HuH-7 (cell line): Measurements from ENCODE around the gene VWA5B1.

Experiments
- DNase-seq: peaks from one replicate; pipeline ENCODE4 v3.0.0; 2011; ENCODE audit warnings: low spot score

Gene VWA5B1

DNA sequence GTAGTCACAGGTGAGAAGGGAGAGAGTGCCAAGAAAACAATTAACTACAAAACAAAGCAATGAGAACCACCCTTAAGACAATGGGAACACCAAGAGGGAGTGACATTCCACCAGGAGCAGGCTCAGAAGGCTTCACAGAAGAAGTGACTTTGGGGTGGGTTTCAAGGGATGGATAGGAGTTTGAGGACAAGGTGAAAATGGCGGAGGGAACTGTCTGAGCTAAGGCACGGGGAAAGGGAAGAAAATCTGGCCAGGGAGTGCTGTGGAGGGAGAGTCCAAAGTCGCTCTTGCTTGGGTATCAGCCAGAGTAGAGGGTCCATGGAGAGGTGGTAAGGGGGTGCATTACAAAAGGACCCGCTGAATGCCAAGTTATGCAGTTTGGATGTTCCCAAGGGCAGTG, 108.1 kb downstream of the VWA5B1 start:
- no peak for DNase-seq

- DNase-seq = no peak
Measured at GRCh38 chr1:20399196-20399595, 108.5 kb downstream of the VWA5B1 start.

GRCh38 chr1:20399606-20400180, 109.0 kb downstream of the VWA5B1 start:
- no peak for DNase-seq

DNA sequence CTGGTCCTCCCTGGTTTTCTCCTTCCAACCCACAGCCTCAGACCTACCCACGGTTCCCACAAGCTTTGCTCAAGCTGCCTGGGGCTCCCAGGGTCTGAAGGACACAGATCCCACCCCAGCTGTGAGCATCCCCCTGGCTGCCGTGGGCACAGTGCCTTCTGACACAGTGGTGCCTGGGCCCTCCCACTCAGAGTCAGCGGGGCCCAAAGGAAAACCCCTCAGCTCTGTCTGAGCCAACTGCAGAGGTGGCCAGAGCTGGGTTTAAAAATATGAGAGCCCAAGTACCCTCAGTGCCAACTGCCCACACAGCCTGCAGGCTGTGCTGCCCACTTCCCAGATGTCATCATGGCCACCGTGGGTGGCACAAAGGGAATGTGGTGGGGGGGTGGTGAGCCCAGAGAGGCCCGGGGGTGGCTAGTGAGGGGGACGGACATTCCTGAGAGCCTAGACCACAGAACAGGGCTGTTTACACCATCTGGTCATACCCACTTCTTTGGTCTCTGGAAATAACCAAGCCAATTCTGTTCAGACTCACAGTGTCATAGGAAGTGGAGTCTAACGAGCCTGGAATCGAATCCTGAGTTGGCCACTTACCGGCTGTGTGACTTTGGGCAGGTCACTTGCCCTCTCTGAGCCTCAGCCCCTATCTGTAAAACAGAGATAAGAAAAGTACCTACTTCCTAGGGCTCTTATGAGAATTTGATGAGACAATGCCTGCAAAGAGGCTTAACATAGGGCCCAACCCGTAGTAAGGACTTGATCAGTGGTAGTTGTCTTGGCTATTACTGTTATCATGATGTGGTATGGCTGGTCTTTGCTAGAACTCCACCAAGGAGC, 109.9 kb downstream of the VWA5B1 start:
- DNase-seq = no peak

GRCh38 chr1:20401405-20402010, 110.8 kb downstream of the VWA5B1 start:
- no peak for DNase-seq

GRCh38 chr1:20402585-20403422, 112.1 kb downstream of the VWA5B1 start:
- no peak for DNase-seq

- DNase-seq = no peak
Measured at GRCh38 chr1:20403423-20404145, 112.9 kb downstream of the VWA5B1 start.

GRCh38 chr1:20404466-20404865, 113.8 kb downstream of the VWA5B1 start:
- DNase-seq = no peak
